DOHH2 (cell line): Measurements from ENCODE around the gene CMSS1.

Source experiments
- CTCF ChIP-seq: fragments of 200-600 bp; sonication (generic); IDR thresholded peaks from one replicate; pipeline ENCODE4 v1.5.1; 2014; ENCODE audit warnings: antibody characterized with exemption, mild to moderate bottlenecking, low read depth, low read length; ENCODE audit not compliant: poor library complexity, severe bottlenecking
- EZH2phosphoT487 ChIP-seq: fragments of 200-600 bp; sonication (generic); IDR thresholded peaks from 2 replicates; pipeline ENCODE4 v1.6.1; 2017; ENCODE audit warnings: borderline replicate concordance, mild to moderate bottlenecking, antibody characterized with exemption, low read length, moderate library complexity, mixed read lengths

GRCh38 chr3:100073049-100073713 is 255.5 kb downstream of the CMSS1 start:
- no peak for TF ChIP-seq CTCF
- TF ChIP-seq EZH2phosphoT487: no peak
